Measurements from ENCODE around the gene DEPDC5.

The DEPDC5 gene

GRCh38 chr22:31927562-31927961, 173.7 kb downstream of the DEPDC5 start:
- TF ChIP-seq, protein P1, sequence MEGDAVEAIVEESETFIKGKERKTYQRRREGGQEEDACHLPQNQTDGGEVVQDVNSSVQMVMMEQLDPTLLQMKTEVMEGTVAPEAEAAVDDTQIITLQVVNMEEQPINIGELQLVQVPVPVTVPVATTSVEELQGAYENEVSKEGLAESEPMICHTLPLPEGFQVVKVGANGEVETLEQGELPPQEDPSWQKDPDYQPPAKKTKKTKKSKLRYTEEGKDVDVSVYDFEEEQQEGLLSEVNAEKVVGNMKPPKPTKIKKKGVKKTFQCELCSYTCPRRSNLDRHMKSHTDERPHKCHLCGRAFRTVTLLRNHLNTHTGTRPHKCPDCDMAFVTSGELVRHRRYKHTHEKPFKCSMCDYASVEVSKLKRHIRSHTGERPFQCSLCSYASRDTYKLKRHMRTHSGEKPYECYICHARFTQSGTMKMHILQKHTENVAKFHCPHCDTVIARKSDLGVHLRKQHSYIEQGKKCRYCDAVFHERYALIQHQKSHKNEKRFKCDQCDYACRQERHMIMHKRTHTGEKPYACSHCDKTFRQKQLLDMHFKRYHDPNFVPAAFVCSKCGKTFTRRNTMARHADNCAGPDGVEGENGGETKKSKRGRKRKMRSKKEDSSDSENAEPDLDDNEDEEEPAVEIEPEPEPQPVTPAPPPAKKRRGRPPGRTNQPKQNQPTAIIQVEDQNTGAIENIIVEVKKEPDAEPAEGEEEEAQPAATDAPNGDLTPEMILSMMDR (IDR thresholded peaks at IDR 0.05): no peak

DNA sequence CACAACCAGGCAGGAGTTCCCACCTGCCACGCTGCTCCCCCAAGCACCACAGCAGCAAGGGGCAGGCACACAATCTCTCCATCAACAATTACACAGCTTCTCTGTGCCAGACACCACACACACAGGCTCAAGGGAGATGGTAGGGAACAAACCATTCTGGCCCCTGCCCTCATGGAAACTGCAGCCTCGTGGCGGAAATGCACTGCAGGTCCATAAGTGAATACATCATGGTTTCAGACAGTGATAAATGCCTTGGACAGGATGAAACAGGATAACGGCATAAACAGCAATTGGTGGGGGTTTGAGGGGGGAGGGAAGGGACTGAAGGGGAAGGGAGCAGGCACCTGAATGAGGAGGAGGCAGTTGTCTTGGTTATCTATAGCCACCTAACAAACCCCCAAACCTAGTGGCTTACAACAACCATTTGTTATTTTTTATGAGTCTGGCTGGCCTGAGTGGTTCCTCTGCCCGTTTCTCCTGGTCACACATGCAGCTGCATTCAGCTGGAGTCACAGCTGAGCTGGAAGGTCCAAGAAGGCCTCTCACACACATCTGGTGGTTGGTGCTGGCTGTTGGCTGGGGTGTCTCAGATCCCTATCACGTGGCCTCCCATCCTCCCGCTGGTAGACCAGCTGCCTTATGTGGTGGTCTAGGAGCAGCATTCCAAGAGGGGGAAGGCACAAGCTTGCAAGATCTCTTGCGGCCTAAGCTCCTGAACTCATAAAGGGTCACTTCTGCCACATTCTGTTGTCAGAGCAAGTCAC, 175.5 kb downstream of the DEPDC5 start:
- TF ChIP-seq, protein P1 (IDR thresholded peaks at IDR 0.05): no peak

GRCh38 chr22:31932863-31933262, 179.0 kb downstream of the DEPDC5 start:
- TF ChIP-seq, protein P1 (IDR thresholded peaks at IDR 0.05): no peak

DNA sequence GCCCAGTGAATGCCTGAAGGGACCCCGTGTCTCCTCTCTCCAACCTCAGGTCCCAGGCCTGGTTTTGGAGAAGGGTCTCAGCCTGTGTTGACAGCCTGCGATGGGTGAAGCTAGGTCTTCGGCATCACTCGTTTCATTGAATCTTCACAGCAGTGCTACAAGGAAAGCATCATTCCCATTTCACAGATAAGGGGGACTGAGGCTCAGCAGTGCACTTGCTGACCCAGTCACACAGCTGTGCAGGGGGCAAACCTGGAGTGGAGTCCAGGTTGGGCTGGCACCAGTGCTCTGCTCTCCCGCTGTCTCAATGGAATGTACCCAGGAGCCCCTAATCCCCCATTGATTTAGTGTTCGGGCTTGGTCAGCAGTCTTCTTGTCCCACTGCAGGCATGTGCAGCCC, 179.6 kb downstream of the DEPDC5 start:
- TF ChIP-seq, protein P1 (IDR thresholded peaks at IDR 0.05): no peak

GRCh38 chr22:31933816-31934482, 180.1 kb downstream of the DEPDC5 start:
- TF ChIP-seq, protein P1 (IDR thresholded peaks at IDR 0.05): no peak

DNA sequence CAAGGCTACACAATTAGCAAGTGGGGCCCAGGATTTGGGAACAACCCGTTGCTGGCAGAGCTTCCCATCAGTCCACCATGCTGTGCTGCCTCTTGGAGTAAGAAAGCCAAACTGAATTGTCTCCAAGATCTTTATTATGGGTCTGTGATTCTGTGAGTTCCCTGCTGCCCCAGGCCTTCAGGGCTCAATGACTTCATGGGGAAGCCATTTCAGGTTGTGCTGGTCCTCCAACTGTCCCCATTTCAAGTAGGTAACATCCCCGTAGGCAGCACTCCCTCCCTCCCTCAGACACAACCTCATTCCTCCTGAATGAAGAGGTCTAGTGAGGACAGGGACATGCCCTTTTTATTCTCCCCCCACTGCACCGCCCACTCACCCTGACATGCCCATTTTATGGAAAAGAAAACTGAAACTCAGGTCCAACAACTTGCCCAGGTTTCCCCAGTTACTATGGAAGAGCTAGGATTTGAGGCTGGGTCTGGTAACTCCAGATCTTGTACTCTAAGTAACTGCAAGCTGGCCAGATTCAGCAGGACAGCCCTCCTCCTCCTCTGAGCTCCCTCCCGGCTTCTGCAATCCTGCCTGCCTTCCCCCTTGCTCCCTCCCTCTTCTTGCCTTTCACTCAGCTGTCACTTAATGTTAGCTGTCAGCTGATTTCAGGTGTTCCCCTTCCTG, 182.3 kb downstream of the DEPDC5 start:
- TF ChIP-seq, protein P1 (IDR thresholded peaks at IDR 0.05): no peak

- TF ChIP-seq, protein P1 (IDR thresholded peaks at IDR 0.05): no peak
Measured at GRCh38 chr22:31937341-31937740, 183.5 kb downstream of the DEPDC5 start.

Measured in LNCAP (cell line).